GM12891 (cell line): ENCODE data around the gene TERB1.

Experiments used
- POLR2A ChIP-seq: IDR thresholded peaks from 2 replicates; pipeline ENCODE4 v1.6.1; 2011; ENCODE audit warnings: low read depth, low read length, control low read depth
- TAF1 ChIP-seq: IDR thresholded peaks from 2 replicates; pipeline ENCODE4 v1.6.1; 2011; ENCODE audit warnings: low read depth, low read length, control low read depth

DNA sequence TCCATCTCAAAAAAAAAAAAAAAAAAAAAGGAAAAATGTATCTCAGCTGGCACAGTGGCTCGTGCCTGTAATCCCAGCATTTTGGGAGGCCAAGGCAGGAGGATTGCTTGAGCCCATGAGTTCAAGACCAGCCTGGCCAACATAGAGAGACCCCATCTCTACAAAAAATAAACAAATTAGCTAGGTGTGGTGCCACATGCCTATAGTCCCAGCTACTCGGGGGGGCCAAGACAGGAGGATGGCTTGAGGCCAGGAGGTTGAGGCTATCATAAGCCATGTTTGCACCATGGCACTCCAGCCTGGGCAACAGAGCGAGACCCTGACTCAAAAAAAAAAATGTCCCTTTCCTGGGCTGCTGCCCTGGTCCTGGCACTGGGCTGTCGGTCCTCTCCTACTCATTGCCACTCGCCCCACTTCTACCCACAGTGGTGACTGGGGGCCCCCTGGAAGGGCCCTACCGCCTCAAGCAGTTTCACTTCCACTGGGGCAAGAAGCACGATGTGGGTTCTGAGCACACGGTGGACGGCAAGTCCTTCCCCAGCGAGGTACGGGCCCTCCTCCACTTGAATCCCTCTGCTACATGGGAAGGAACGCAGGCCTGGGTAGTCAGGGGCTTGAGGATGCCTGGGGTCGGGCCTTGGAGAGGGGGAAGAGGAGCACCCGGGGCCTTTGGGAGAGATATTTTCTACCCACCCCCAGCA is 48.9 kb upstream of the TERB1 start:
- TF ChIP-seq POLR2A (no peak), TAF1 (no peak)
